SK-N-SH (cell line): ENCODE data around the gene MB21D2. TPM values are rescaled to one million over a fixed set of nuclear protein-coding genes. Genes with fewer than 3 reads are reported as not detected.

Experiments used
- CTCF ChIA-PET: fragments of 300-600, 350-600 bp; formaldehyde crosslinking; extraction: SDS; loops from one replicate; lab custom pipeline; 2021; lab: Yijun Ruan, JAX
- POLR2A ChIA-PET: fragments of 350-600 bp; sonication (Branson Sonifier 250); formaldehyde crosslinking; extraction: SDS; loops from one replicate; lab custom pipeline; 2020; ENCODE audit warnings: antibody characterized with exemption, inconsistent platforms; lab: Yijun Ruan, JAX
- DNase-seq: peaks from one replicate; pipeline ENCODE4 v3.0.0; 2012
- H2AFZ ChIP-seq: fragments of 200-600 bp; sonication (generic); 2 replicates; pipeline ENCODE4 v1.8.1; 2016; ENCODE audit warnings: antibody characterized with exemption, mild to moderate bottlenecking, low read depth
- H3F3A ChIP-seq: fragments of 200-600 bp; sonication (generic); replicated peaks from 2 replicates; pipeline ENCODE3; 2016; ENCODE audit warnings: antibody characterized with exemption, mild to moderate bottlenecking; ENCODE audit not compliant: insufficient read depth
- H3K27ac ChIP-seq, 2 experiments: fragments of 200-500 bp in 1 of 2; fragments of 200-600 bp in 1 of 2; sonication (Bioruptor generic) in 1 of 2; sonication (generic), shearing (Covaris generic) in 1 of 2; 2 replicates each; pipeline versions ENCODE4 v1.5.1 to v1.6.1; 2014 to 2016; ENCODE audit warnings: low read depth in 2 of 2, inconsistent platforms in 1 of 2, low read length in 1 of 2, mild to moderate bottlenecking in 1 of 2, mixed read lengths in 1 of 2
- H3K27me3 ChIP-seq: fragments of 200-600 bp; sonication (generic), shearing (Covaris generic); 2 replicates; pipeline ENCODE4 v1.6.1; 2016; ENCODE audit warnings: mixed run types; ENCODE audit not compliant: insufficient read depth
- H3K36me3 ChIP-seq, 2 experiments: fragments of 200-500 bp in 1 of 2; fragments of 200-600 bp in 1 of 2; sonication (Bioruptor generic) in 1 of 2; sonication (generic) in 1 of 2; replicated peaks in 1 of 2; 2 replicates each; pipeline versions ENCODE3 to v1.5.1; 2014 to 2016; ENCODE audit warnings: low read length in 1 of 2, mild to moderate bottlenecking in 1 of 2; ENCODE audit not compliant: insufficient read depth in 2 of 2, control insufficient read depth in 1 of 2
- H3K4me1 ChIP-seq, 2 experiments: fragments of 200-500 bp in 1 of 2; fragments of 200-600 bp in 1 of 2; sonication (Bioruptor generic) in 1 of 2; sonication (generic), shearing (Covaris generic) in 1 of 2; 2 replicates each; pipeline versions ENCODE4 v1.5.1 to v1.6.1; 2014 to 2016; ENCODE audit warnings: low read depth in 1 of 2, low read length in 1 of 2, mixed run types in 1 of 2; ENCODE audit not compliant: insufficient read depth in 2 of 2, control insufficient read depth in 1 of 2
- H3K4me2 ChIP-seq: fragments of 200-600 bp; sonication (generic), shearing (Covaris generic); 2 replicates; pipeline ENCODE4 v1.6.1; 2017; ENCODE audit warnings: mixed run types
- H3K4me3 ChIP-seq, 2 experiments: fragments of 200-500 bp in 1 of 2; fragments of 200-600 bp in 1 of 2; sonication (Bioruptor generic) in 1 of 2; sonication (generic), shearing (Covaris generic) in 1 of 2; 2 replicates each; pipeline versions ENCODE4 v1.5.1 to v1.8.1; 2014 to 2016; ENCODE audit warnings: low read depth in 2 of 2, inconsistent platforms in 1 of 2, low read length in 1 of 2, mild to moderate bottlenecking in 1 of 2, mixed read lengths in 1 of 2, moderate library complexity in 1 of 2
- H3K79me2 ChIP-seq: fragments of 200-600 bp; sonication (generic); 2 replicates; pipeline ENCODE4 v1.8.1; 2017; ENCODE audit warnings: mild to moderate bottlenecking; ENCODE audit not compliant: insufficient read depth
- H3K9ac ChIP-seq: fragments of 200-600 bp; sonication (generic); 2 replicates; pipeline ENCODE4 v1.6.1; 2017; ENCODE audit warnings: mixed run types
- H3K9me2 ChIP-seq: fragments of 200-600 bp; sonication (generic); 2 replicates; pipeline ENCODE4 v1.6.1; 2017; ENCODE audit warnings: mixed run types
- H3K9me3 ChIP-seq: fragments of 200-600 bp; sonication (generic); 2 replicates; pipeline ENCODE4 v1.6.1; 2017; ENCODE audit warnings: mixed run types, mild to moderate bottlenecking, moderate library complexity
- H4K20me1 ChIP-seq: fragments of 200-600 bp; sonication (generic); 2 replicates; pipeline ENCODE4 v1.6.1; 2017; ENCODE audit warnings: mild to moderate bottlenecking, mixed run types; ENCODE audit not compliant: insufficient read depth
- CHD2 ChIP-seq: fragments of 150-350 bp; IDR thresholded peaks from 2 replicates; pipeline ENCODE4 v1.6.1; 2018; ENCODE audit warnings: low read length; ENCODE audit not compliant: partially characterized antibody
- ELF1 ChIP-seq: IDR thresholded peaks from 2 replicates; pipeline ENCODE4 v1.4.0; 2012
- EP300 ChIP-seq, 2 experiments: IDR thresholded peaks; 2 replicates each; pipeline versions ENCODE4 v1.4.0 to v1.6.1; 2012; ENCODE audit warnings: borderline replicate concordance in 1 of 2, low read depth in 1 of 2, low read length in 1 of 2
- FOSL2 ChIP-seq: IDR thresholded peaks from 2 replicates; pipeline ENCODE4 v1.4.0; 2012; ENCODE audit warnings: low read depth, mild to moderate bottlenecking, moderate library complexity, borderline replicate concordance
- FOXM1 ChIP-seq: IDR thresholded peaks from 2 replicates; pipeline ENCODE4 v1.4.0; 2012; ENCODE audit warnings: low read depth, mild to moderate bottlenecking
- GABPA ChIP-seq: IDR thresholded peaks from 2 replicates; pipeline ENCODE4 v1.4.0; 2012; ENCODE audit warnings: low read depth, mild to moderate bottlenecking
- JUND ChIP-seq: IDR thresholded peaks from 2 replicates; pipeline ENCODE4 v1.4.0; 2012
- MEF2A ChIP-seq: IDR thresholded peaks from 2 replicates; pipeline ENCODE4 v1.4.0; 2012; ENCODE audit warnings: low read depth, borderline replicate concordance
- MXI1 ChIP-seq: IDR thresholded peaks from 2 replicates; pipeline ENCODE4 v1.6.1; 2012; ENCODE audit warnings: mild to moderate bottlenecking, low read depth, low read length, improper control_type of control experiment
- NFIC ChIP-seq: IDR thresholded peaks from 2 replicates; pipeline ENCODE4 v1.4.0; 2012; ENCODE audit warnings: borderline replicate concordance
- NRF1 ChIP-seq: IDR thresholded peaks from 2 replicates; pipeline ENCODE4 v1.6.1; 2012; ENCODE audit warnings: low read depth, mild to moderate bottlenecking, low read length
- POLR2AphosphoS5 ChIP-seq: IDR thresholded peaks from 2 replicates; pipeline ENCODE4 v1.6.1; 2012; ENCODE audit warnings: low read depth, low read length
- RAD21 ChIP-seq: IDR thresholded peaks from 2 replicates; pipeline ENCODE4 v1.6.1; 2012; ENCODE audit warnings: mild to moderate bottlenecking, low read length
- RFX5 ChIP-seq: IDR thresholded peaks from 2 replicates; pipeline ENCODE4 v1.6.1; 2012; ENCODE audit warnings: mild to moderate bottlenecking, improper control_type of control experiment, low read length
- RXRA ChIP-seq: IDR thresholded peaks from 2 replicates; pipeline ENCODE4 v1.4.0; 2012; ENCODE audit warnings: low read depth, mild to moderate bottlenecking, borderline replicate concordance
- SMC3 ChIP-seq: IDR thresholded peaks from 2 replicates; pipeline ENCODE4 v1.6.1; 2012; ENCODE audit warnings: low read depth, low read length, improper control_type of control experiment
- TAF1 ChIP-seq: IDR thresholded peaks from 2 replicates; pipeline ENCODE4 v1.6.1; 2012; ENCODE audit warnings: low read depth, mild to moderate bottlenecking, low read length, moderate library complexity, borderline replicate concordance
- TEAD4 ChIP-seq: IDR thresholded peaks from 2 replicates; pipeline ENCODE4 v1.4.0; 2012; ENCODE audit warnings: mild to moderate bottlenecking, borderline replicate concordance; ENCODE audit not compliant: insufficient read depth
- YY1 ChIP-seq: IDR thresholded peaks from 2 replicates; pipeline ENCODE4 v1.4.0; 2012; ENCODE audit warnings: low read depth, mild to moderate bottlenecking
- WGBS: methylation state at CpG from one replicate; pipeline ENCODE4 v1.1.6; 2017; ENCODE audit warnings: low lambda C conversion rate; 5-methylcytosine and 5-hydroxymethylcytosine counted together
- polyA plus RNA-seq, 3 experiments: library from polyadenylated mRNA; depleted of rRNA; stranded (reverse); fragments of >200 nt; gene quantifications; 2 replicates each; pipeline ENCODE4 v1.2.3, GENCODE V29; 2012
- TF ChIP-seq, protein P1 (sequence below): IDR thresholded peaks from 2 replicates; pipeline ENCODE4 v1.4.0; 2012; ENCODE audit warnings: low read depth
- TF ChIP-seq, protein P2 (sequence below): IDR thresholded peaks from 2 replicates; pipeline ENCODE4 v1.4.0; 2012; ENCODE audit warnings: low read depth, borderline replicate concordance
- TF ChIP-seq, protein P3 (sequence below): fragments of 150-350 bp; IDR thresholded peaks from 2 replicates; pipeline ENCODE4 v1.6.1; 2016; ENCODE audit warnings: mild to moderate bottlenecking, low read depth, low read length
- TF ChIP-seq, protein P4 (sequence below): IDR thresholded peaks from 2 replicates; pipeline ENCODE4 v1.4.0; 2012; ENCODE audit warnings: low read depth, borderline replicate concordance

The MB21D2 gene
- polyA plus RNA-seq, 1 of the 3 experiments (the other 2 are of a cell fraction) = 12.7 TPM

DNA sequence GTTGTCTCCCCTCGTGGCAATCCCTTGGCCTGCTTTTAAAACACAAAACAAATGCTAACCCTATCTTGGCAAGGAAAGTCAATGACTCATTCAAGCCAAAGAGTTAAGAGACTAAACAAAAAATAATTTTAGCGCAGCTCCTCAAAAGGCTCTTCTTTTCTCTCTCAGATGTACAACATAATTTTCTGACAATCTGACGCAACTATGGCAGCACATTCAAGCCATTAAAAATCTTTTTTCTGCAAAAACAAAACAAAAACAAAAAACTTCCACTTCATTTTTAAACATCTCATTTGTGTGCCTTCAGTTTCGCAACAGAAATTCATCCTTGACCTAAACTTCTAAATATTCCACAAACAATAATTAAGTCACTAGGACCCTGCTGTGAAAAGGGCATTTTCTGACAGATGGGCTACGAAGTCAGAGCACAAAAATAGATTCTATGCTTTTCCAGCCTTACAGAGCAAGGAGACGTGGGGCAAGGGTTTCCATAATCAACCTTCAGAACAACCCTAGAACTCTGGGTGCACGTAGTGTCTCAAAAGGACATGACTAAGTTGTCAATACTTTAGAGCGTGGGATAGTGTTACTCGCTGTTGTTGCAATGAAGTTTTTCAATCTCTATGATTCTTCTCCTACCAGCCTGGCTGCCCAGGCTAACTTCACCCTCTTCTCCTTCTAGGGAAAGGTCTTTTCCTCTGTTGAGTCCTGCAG lies 84.3 kb downstream of the MB21D2 start:
- 73% methylated on average over 9 of the region's 9 CpGs for WGBS
- Histone ChIP-seq H3F3A (peaks cover 17% of the 10 kb centered on the region), H3K27ac (peak overlapping the region in 1 of 2 experiments; percentile 55; a peak in 2 of 4 replicates), H3K4me3 (no peak overlapping the region), H3K4me2 (no peak overlapping the region), H4K20me1 (peaks cover 31% of the 10 kb centered on the region; the same call in 1 of the 2 replicates), H3K4me1 (peaks cover 0 to 25% of the 10 kb centered on the region in 2 experiments; a peak in 2 of 4 replicates), H3K27me3 (no peaks in the 10 kb centered on the region), H3K36me3 (no peaks in the 10 kb centered on the region), H3K79me2 (peaks cover 50% of the 10 kb centered on the region), H3K9me2 (no peaks in the 10 kb centered on the region), H3K9me3 (no peaks in the 10 kb centered on the region), H2AFZ (no peak overlapping the region), H3K9ac (no peak overlapping the region)
- DNase-seq = no peak
- CTCF ChIA-PET = interaction anchor here (1.2 kb wide), 1 partner anchor 207 kb away, joined by 3 read pairs; no protein-coding TSS in a partner anchor
- TF ChIP-seq FOSL2 = peak; percentile 42; the same call in 1 of the 2 replicates
- no peak for TF ChIP-seq FOXM1
- no peak for TF ChIP-seq MXI1
- TF ChIP-seq, protein P1, sequence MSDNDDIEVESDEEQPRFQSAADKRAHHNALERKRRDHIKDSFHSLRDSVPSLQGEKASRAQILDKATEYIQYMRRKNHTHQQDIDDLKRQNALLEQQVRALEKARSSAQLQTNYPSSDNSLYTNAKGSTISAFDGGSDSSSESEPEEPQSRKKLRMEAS = no peak
- no peak for TF ChIP-seq SMC3
- TF ChIP-seq JUND = peak; percentile 40; the same call in 1 of the 2 replicates
- no peak for TF ChIP-seq YY1
- TF ChIP-seq ELF1 = no peak
- TF ChIP-seq NFIC = peak; percentile 52; the same call in 1 of the 2 replicates
- TF ChIP-seq CHD2 = no peak
- TF ChIP-seq NRF1 = no peak
- POLR2A ChIA-PET = no interaction called here

DNA sequence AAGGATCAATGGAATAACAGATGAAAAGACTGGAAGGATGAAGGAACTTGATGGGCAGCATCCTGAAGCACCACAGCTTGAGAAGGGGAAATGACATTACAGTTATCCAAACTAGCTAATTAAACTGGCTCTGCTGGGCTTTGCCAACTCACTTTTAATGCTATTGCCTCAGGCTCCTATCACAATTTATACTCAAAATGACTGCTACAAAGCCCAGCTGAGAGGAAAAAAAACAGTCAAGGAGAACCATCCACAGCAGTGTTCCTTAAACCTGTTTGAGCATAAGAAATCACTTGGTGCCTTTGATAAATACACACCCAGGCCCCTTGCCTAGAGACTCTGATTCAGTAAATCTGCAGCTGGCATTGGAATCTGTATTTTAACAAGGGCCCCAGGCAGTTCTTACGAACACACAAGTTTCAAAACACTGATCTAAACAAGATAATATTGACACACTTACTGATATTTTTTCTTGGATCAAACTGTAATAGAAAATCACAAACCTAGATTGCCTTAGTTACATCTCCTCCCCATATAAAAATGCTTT lies 85.8 kb downstream of the MB21D2 start:
- no peak for DNase-seq
- no peaks in the 10 kb centered on the region for H3K9me3 ChIP-seq
- peaks cover 36% of the 10 kb centered on the region; the same call in 1 of the 2 replicates for H3K79me2 ChIP-seq
- no peaks in the 10 kb centered on the region for H3K9me2 ChIP-seq
- POLR2A ChIA-PET = no interaction called here
- no peaks in the 10 kb centered on the region for H3K27me3 ChIP-seq
- CTCF ChIA-PET = interaction anchor here (0.9 to 1.1 kb wide), 3 partner anchors 14 to 16 kb away, joined by 3 read pairs; no protein-coding TSS in a partner anchor
- H2AFZ ChIP-seq = no peak overlapping the region
- H3K4me3 ChIP-seq = no peak overlapping the region
- no peaks in the 10 kb centered on the region for H3K36me3 ChIP-seq
- peaks cover 0 to 25% of the 10 kb centered on the region in 2 experiments; a peak in 2 of 4 replicates for H3K4me1 ChIP-seq
- peak overlapping the region in 1 of 2 experiments; percentile 55; a peak in 2 of 4 replicates for H3K27ac ChIP-seq
- H3K4me2 ChIP-seq = 0 out of 2 replicates have a peak overlapping the region, but pooled peaks have one; percentile 20
- peaks cover 17% of the 10 kb centered on the region for H3F3A ChIP-seq
- 71% methylated on average over 1 of the region's 1 CpG for WGBS
- peaks cover 26% of the 10 kb centered on the region; the same call in 1 of the 2 replicates for H4K20me1 ChIP-seq
- no peak overlapping the region for H3K9ac ChIP-seq
- TF ChIP-seq GABPA (no peak), MEF2A (no peak), EP300 (IDR thresholded peaks at IDR 0.05; ENCODE audit: borderline replicate concordance in 1 of 2, low read depth in 1 of 2, low read length in 1 of 2) (no peak), RXRA (no peak), FOSL2 (no peak), TAF1 (no peak), RFX5 (no peak), RAD21 (no peak), MXI1 (no peak), SMC3 (no peak), ELF1 (no peak), NRF1 (no peak), TEAD4 (no peak), POLR2AphosphoS5 (no peak)
- TF ChIP-seq, protein P2, sequence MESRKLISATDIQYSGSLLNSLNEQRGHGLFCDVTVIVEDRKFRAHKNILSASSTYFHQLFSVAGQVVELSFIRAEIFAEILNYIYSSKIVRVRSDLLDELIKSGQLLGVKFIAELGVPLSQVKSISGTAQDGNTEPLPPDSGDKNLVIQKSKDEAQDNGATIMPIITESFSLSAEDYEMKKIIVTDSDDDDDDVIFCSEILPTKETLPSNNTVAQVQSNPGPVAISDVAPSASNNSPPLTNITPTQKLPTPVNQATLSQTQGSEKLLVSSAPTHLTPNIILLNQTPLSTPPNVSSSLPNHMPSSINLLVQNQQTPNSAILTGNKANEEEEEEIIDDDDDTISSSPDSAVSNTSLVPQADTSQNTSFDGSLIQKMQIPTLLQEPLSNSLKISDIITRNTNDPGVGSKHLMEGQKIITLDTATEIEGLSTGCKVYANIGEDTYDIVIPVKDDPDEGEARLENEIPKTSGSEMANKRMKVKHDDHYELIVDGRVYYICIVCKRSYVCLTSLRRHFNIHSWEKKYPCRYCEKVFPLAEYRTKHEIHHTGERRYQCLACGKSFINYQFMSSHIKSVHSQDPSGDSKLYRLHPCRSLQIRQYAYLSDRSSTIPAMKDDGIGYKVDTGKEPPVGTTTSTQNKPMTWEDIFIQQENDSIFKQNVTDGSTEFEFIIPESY = no peak
- TF ChIP-seq, protein P1 = no peak
- TF ChIP-seq, protein P3, sequence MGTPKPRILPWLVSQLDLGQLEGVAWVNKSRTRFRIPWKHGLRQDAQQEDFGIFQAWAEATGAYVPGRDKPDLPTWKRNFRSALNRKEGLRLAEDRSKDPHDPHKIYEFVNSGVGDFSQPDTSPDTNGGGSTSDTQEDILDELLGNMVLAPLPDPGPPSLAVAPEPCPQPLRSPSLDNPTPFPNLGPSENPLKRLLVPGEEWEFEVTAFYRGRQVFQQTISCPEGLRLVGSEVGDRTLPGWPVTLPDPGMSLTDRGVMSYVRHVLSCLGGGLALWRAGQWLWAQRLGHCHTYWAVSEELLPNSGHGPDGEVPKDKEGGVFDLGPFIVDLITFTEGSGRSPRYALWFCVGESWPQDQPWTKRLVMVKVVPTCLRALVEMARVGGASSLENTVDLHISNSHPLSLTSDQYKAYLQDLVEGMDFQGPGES = no peak
- TF ChIP-seq, protein P4, sequence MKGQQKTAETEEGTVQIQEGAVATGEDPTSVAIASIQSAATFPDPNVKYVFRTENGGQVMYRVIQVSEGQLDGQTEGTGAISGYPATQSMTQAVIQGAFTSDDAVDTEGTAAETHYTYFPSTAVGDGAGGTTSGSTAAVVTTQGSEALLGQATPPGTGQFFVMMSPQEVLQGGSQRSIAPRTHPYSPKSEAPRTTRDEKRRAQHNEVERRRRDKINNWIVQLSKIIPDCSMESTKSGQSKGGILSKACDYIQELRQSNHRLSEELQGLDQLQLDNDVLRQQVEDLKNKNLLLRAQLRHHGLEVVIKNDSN = no peak
